GM04503 (cell line): ENCODE results near the gene TYMP.
"Not testable (repeated sequence)": the region's sequence is repeated elsewhere in the genome, so short reads cannot be mapped to it uniquely, and the experiment has no call there.

Experiments
- DNase-seq: peaks from one replicate; pipeline ENCODE4 v3.0.0-alpha.2; 2012; ENCODE audit warnings: low read depth

TYMP gene

GRCh38 chr22:50523806-50524675, 5.8 kb downstream of the TYMP start:
- DNase-seq: no peak

- no peak for DNase-seq
Observed at GRCh38 chr22:50523458-50523805, 6.4 kb downstream of the TYMP start.

- DNase-seq: no peak
Observed at GRCh38 chr22:50522806-50523438, 6.9 kb downstream of the TYMP start.

GRCh38 chr22:50522208-50522805, 7.5 kb downstream of the TYMP start:
- no peak for DNase-seq

GRCh38 chr22:50521710-50522109, 8.1 kb downstream of the TYMP start:
- no peak for DNase-seq

GRCh38 chr22:50520826-50521453, 8.9 kb downstream of the TYMP start:
- DNase-seq: no peak

- DNase-seq: not testable (repeated sequence)
Observed at GRCh38 chr22:50520184-50520583, 9.6 kb downstream of the TYMP start.

- no peak for DNase-seq
Observed at GRCh38 chr22:50519151-50519550, 10.7 kb downstream of the TYMP start.

- DNase-seq: no peak
Observed at GRCh38 chr22:50518606-50519005, 11.2 kb downstream of the TYMP start.

- no peak for DNase-seq
Observed at GRCh38 chr22:50517495-50518260, 12.1 kb downstream of the TYMP start.

GRCh38 chr22:50516891-50517290, 12.9 kb downstream of the TYMP start:
- no peak for DNase-seq

- no peak for DNase-seq
Observed at GRCh38 chr22:50516068-50516467, 13.7 kb downstream of the TYMP start.

GRCh38 chr22:50513175-50513574, 16.6 kb downstream of the TYMP start:
- DNase-seq: no peak

- no peak for DNase-seq
Observed at GRCh38 chr22:50508897-50509296, 20.9 kb downstream of the TYMP start.

GRCh38 chr22:50507991-50508884, 21.6 kb downstream of the TYMP start, which contains the start of gene NCAPH2:
Gene NCAPH2, plus strand, starts transcription at chr22:50508224. Its CDS starts 114 bp downstream, at chr22:50508338.
- DNase-seq: no peak

- no peak for DNase-seq
Observed at GRCh38 chr22:50507421-50507990, 22.3 kb downstream of the TYMP start, which contains the start of gene LMF2. Gene LMF2, minus strand, starts transcription at chr22:50507702. Its CDS starts 27 bp downstream, at chr22:50507675.

GRCh38 chr22:50506611-50507420, 23.0 kb downstream of the TYMP start:
- DNase-seq: no peak

GRCh38 chr22:50505776-50506610, 23.8 kb downstream of the TYMP start:
- DNase-seq: no peak
